GM21737 (cell line): Measurements from ENCODE around the gene SMYD3.
"Not testable (repeated sequence)": the region's sequence is repeated elsewhere in the genome, so short reads cannot be mapped to it uniquely, and the experiment has no call there.

Source experiments
- ATAC-seq: cut with Tn5 transposase; IDR thresholded peaks from one replicate; pipeline ENCODE4 v1.9.1; 2021; ENCODE audit warnings: mild to moderate bottlenecking, moderate library complexity; ENCODE audit not compliant: unreplicated experiment

SMYD3 gene

DNA sequence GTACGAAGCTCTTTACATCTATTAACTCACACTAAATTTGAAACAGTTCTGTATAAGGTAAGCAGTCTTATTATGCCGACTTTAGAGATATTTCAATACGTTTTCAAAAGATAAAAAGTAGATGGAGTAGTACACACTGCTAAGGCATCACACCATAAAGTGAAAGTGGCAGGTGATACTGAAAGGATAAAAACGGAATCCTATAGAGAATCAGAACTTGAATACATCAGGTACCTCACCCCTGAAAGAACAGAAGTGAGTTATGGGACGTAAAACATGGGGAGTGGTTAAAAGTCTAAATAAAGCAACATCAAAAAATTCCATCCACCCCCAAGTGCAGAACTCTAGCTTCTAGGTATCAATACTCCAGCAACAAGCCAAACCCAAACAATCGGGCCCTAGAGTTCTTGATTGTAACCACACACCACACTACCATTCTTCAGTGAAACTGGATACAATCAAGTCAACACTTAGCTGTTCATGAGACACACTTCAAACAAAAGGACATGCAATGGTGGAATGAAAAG, 142.6 kb downstream of the SMYD3 start:
- ATAC-seq = no peak

DNA sequence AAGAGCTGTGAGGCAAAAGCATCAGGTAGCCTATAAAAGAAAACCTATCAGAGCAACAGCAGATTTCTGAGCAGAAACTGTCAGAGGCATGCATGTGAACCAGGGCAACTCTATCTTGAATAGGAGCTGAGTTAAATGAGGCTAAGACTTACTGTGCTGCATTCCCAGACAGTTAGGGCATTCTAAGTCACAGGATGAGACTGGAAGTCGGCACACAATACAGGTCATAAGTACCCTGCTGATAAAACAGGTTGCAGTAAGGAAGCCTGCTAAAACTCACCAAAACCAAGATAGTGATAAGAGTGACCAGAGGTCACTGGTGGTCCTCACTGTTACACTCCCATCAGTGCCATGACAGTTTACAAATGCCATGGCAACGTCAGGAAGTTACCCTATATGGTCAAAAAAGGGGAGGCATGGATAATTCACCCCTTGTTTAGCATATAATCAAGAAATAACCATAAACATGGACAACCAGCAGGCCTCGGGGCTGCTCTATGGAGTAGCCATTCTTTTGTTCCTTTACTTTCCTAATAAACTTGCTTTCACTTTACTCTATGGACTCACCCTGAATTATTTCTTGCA, 150.0 kb downstream of the SMYD3 start:
- ATAC-seq = not testable (repeated sequence)

DNA sequence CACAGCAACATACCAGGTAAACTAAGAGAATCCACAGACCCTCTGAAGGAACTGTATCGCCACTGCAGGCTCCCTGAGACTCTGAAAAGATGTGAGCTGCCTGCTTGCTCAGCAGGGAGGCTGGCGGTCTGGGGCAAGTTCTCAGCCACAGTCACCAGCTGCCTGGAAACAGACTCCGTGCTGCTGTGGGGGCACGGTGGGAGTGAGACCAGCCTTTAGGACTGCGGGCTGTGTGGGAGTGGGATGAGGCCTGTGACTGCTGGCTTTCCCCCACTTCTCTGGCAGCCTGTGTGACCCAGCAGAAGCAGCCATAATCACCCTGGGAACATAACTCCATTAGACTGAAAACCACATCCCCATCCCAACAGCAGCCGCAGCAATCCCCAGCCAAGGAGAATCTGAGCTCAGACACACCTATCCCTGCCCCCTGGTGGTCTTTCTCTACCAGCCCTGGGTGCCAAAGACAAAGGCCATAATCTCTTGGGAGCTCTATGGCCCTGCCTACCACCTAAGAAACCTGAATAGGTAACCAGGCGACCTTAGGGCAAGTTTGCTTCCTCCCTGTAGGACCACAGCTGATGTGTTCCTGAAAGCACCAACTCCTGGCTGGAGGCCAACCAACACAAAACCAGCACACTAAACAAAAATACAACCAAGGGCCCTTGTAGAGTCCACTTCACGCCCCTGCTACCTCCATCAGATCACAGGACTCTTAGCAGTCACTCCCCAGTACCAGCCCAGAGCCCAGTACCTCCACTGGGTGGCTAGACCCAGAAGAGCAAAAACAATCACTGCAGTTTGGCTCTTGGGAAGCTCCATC, 151.5 kb downstream of the SMYD3 start:
- ATAC-seq = no peak

- ATAC-seq = no peak
Observed at GRCh38 chr1:246351721-246352120, 155.4 kb downstream of the SMYD3 start.

- no peak for ATAC-seq
Observed at GRCh38 chr1:246350745-246351144, 156.3 kb downstream of the SMYD3 start.

DNA sequence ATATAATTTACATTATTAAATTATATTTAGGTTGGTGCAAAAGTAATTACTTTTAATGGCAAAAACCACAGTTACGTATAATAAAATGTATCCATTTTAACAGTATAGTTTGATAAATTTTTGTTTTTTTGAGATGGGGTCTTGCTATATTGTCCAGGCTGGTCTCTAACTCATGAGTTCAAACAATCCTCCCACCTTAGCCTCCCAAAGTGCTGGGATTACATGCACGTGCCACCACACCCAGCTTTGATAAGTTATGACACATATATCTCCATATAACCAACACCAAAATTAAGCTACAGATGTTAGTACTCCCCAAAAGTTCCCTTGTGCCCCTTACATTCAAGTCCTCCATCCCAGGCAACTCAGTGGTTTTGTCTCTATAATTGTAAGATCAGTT, 163.1 kb downstream of the SMYD3 start:
- ATAC-seq = no peak

- ATAC-seq = peak; percentile 57
Observed at GRCh38 chr1:246343251-246343650, 163.8 kb downstream of the SMYD3 start.

DNA sequence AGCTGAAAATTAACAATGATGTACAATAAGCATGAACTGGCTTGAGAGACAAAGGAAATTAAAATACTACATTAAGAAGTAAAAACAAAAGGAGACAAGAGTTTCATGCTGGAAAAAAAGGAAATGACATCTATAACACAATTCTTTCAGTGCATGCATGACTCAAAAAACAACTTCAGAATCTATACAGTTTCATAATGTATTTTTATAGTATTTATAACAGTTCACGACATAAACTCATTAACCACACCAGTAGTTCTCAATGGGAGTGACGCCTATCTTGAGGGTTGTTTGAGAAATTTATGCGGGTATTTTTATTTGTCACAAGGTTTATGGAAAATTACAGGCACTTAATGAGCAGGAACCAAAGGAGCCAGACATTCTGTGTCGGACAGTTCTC, 168.5 kb downstream of the SMYD3 start:
- ATAC-seq = no peak

GRCh38 chr1:246338098-246338497, 169.0 kb downstream of the SMYD3 start:
- no peak for ATAC-seq

DNA sequence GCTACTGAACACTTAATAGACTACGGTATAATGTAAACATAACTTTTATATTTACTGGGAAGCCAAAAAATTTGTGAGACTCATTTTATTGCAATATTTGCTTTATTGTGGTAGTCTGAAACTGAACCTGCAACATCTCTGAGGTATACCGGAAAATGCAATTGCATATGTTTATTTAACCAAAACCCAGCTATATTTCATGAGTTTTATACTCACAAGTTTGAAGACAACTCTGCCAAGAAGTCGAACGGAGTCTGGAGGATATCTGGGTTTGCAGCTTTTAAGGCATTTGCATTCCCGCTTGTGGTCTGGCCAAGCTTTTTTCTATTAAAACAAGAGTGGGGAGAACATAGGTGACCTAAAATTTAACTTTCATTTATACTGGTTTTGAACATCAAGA, 171.9 kb downstream of the SMYD3 start:
- ATAC-seq = no peak

DNA sequence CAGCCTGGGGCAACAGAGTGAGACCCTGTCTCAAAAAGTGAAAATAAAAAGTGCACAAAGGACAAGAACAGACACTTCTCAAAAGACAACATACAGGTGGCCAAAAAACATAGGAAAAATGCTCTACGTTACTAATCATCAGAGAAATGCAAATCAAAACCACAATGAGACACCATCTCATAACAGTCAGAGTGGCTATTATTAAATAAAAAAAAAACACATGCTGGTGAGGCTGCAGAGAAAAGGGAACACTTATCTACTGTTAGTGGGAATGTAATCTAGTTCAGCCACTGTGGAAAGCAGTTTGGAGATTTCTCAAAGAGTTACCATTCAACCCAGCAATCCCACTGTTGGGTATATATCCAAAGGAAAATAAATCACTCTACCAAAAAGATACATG, 173.2 kb downstream of the SMYD3 start:
- ATAC-seq = no peak

GRCh38 chr1:246332078-246332477, 175.0 kb downstream of the SMYD3 start:
- ATAC-seq = no peak

GRCh38 chr1:246329900-246330299, 177.2 kb downstream of the SMYD3 start:
- ATAC-seq = peak; percentile 96

GRCh38 chr1:246329292-246329691, 177.8 kb downstream of the SMYD3 start:
- ATAC-seq = not testable (repeated sequence)

DNA sequence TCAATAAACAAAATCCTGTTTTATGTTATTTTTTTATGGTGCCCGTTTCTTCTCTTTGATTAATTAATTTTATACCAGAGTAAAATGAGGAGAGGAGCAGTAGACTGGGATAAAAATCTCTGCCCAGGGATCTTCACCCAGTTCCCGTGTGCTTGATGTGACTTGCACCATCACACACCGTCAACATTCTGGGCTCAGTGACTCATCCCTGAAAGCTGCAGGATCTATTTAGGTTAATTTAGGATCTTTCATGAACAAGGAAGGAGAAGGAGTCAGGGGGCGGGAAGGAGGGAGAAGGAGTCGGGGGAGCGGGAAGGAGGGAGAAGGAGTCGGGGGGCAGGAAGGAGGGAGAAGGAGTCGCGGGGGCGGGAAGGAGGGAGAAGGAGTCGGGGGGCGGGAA, 182.4 kb downstream of the SMYD3 start:
- no peak for ATAC-seq

- not testable (repeated sequence) for ATAC-seq
Observed at GRCh38 chr1:246324033-246324432, 183.0 kb downstream of the SMYD3 start.

- ATAC-seq = no peak
Observed at GRCh38 chr1:246320286-246320685, 186.8 kb downstream of the SMYD3 start.

- no peak for ATAC-seq
Observed at GRCh38 chr1:246319083-246319714, 187.9 kb downstream of the SMYD3 start.

GRCh38 chr1:246318622-246319021, 188.5 kb downstream of the SMYD3 start:
- ATAC-seq = no peak

- no peak for ATAC-seq
Observed at GRCh38 chr1:246318036-246318359, 189.1 kb downstream of the SMYD3 start.

DNA sequence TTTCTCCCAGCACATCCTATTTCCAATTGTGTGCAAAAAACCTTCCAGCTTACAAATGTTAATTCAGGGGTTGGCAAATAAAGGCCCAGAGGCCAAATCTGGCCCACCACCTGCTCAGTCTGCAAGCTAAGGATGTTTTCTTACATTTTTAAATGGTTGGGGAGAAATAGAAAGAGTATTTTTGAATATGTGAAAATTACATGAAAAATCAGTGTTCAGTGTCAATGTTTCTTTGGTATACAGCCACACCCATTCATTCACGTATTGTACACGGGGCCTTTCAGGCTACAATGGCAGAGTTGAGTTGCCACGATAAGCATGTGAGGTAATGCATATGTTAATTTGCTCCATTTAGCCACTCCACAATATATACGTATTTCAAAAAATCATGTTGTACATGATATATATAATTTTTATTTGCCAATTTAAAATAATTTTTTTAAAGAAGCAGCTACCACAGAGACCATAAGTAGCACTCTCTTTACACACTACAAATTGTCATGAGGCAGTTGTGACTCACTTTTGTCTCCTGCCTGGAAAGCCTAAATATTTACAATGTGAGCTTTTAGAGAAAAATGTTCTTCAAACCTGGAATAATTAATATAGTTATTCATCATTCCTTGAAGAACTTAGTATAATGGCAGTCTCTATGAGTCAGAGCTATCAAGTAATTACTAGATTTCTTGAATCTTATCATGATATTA, 189.6 kb downstream of the SMYD3 start:
- no peak for ATAC-seq
